ENCODE results near the gene ANXA6. TPM values are rescaled to one million over a fixed set of nuclear protein-coding genes. Genes with fewer than 3 reads are reported as not detected.

Gene ANXA6
- total and polyA plus RNA-seq, 9 of the 15 experiments (the other 6 are each of a cell fraction or from before 2014, with no cell fraction given) = 0.70 to 13.2 (median 8.3) TPM

- TF ChIP-seq ZBTB40 (IDR thresholded peaks at IDR 0.05) (peak; percentile 26; the same call in 1 of the 2 replicates), ZBTB40 (CRISPR knock-in tag; IDR thresholded peaks at IDR 0.05) (no peak), GATAD2A (IDR thresholded peaks at IDR 0.05) (peak; percentile 35; the same call in 1 of the 2 replicates), ELF2 (CRISPR knock-in tag; IDR thresholded peaks at IDR 0.05) (no peak), PML (IDR thresholded peaks at IDR 0.05; ENCODE audit: low read length) (no peak)
- TF ChIP-seq, protein P1, sequence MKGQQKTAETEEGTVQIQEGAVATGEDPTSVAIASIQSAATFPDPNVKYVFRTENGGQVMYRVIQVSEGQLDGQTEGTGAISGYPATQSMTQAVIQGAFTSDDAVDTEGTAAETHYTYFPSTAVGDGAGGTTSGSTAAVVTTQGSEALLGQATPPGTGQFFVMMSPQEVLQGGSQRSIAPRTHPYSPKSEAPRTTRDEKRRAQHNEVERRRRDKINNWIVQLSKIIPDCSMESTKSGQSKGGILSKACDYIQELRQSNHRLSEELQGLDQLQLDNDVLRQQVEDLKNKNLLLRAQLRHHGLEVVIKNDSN (CRISPR knock-in tag; IDR thresholded peaks at IDR 0.05) = peak; percentile 99
Observed at GRCh38 chr5:151157426-151158286, at the start of gene ANXA6 (continued).
